IPS-18c (cell line): ENCODE results near the gene DPEP1.

Experiments used
- H3K4me3 ChIP-seq: 2 replicates; pipeline ENCODE4 v1.7.0; 2013; ENCODE audit warnings: low read depth, mild to moderate bottlenecking, low read length, moderate library complexity; ENCODE audit not compliant: insufficient read depth
- H3K9me3 ChIP-seq: one replicate; pipeline ENCODE4 v1.6.1; 2013; ENCODE audit warnings: mild to moderate bottlenecking, low read length, moderate library complexity; ENCODE audit not compliant: control insufficient read depth, insufficient read depth

Gene DPEP1

GRCh38 chr16:89589241-89589926, 24.1 kb upstream of the DPEP1 start:
- no peak overlapping the region for H3K4me3 ChIP-seq
- H3K9me3 ChIP-seq: no peaks in the 10 kb centered on the region

- no peak overlapping the region for H3K4me3 ChIP-seq
- H3K9me3 ChIP-seq: peaks cover 2% of the 10 kb centered on the region
Observed at GRCh38 chr16:89593841-89594240, 19.6 kb upstream of the DPEP1 start.

- H3K9me3 ChIP-seq: peaks cover 2% of the 10 kb centered on the region
- no peak overlapping the region for H3K4me3 ChIP-seq
Observed at GRCh38 chr16:89595330-89596060, 17.9 kb upstream of the DPEP1 start.

GRCh38 chr16:89596061-89596689, 17.3 kb upstream of the DPEP1 start:
- H3K9me3 ChIP-seq: peaks cover 2% of the 10 kb centered on the region
- H3K4me3 ChIP-seq: no peak overlapping the region

- H3K4me3 ChIP-seq: no peak overlapping the region
Observed at GRCh38 chr16:89596957-89597649, 16.3 kb upstream of the DPEP1 start.

GRCh38 chr16:89598199-89598598, 15.2 kb upstream of the DPEP1 start:
- Histone ChIP-seq H3K4me3 (no peak overlapping the region), H3K9me3 (peaks cover 4% of the 10 kb centered on the region)

More at GRCh38 chr16:89596957-89597649, 16.3 kb upstream of the DPEP1 start:
- peaks cover 4% of the 10 kb centered on the region for H3K9me3 ChIP-seq

GRCh38 chr16:89599451-89599858, 14.0 kb upstream of the DPEP1 start:
- Histone ChIP-seq H3K9me3 (peaks cover 4% of the 10 kb centered on the region), H3K4me3 (no peak overlapping the region)

- peaks cover 4% of the 10 kb centered on the region for H3K9me3 ChIP-seq
- H3K4me3 ChIP-seq: no peak overlapping the region
Observed at GRCh38 chr16:89599902-89600301, 13.5 kb upstream of the DPEP1 start.

GRCh38 chr16:89600427-89600826, 13.0 kb upstream of the DPEP1 start:
- peaks cover 2% of the 10 kb centered on the region for H3K9me3 ChIP-seq
- H3K4me3 ChIP-seq: no peak overlapping the region

GRCh38 chr16:89600956-89601355, 12.5 kb upstream of the DPEP1 start:
- Histone ChIP-seq H3K9me3 (peaks cover 2% of the 10 kb centered on the region), H3K4me3 (no peak overlapping the region)

- no peak overlapping the region for H3K4me3 ChIP-seq
- peaks cover 2% of the 10 kb centered on the region for H3K9me3 ChIP-seq
Observed at GRCh38 chr16:89601906-89602272, 11.6 kb upstream of the DPEP1 start.

- H3K4me3 ChIP-seq: no peak overlapping the region
- H3K9me3 ChIP-seq: peaks cover 2% of the 10 kb centered on the region
Observed at GRCh38 chr16:89602273-89602951, 11.0 kb upstream of the DPEP1 start.

- H3K9me3 ChIP-seq: peaks cover 2% of the 10 kb centered on the region
- no peak overlapping the region for H3K4me3 ChIP-seq
Observed at GRCh38 chr16:89602952-89603590, 10.4 kb upstream of the DPEP1 start.

- Histone ChIP-seq H3K4me3 (no peak overlapping the region), H3K9me3 (peaks cover 2% of the 10 kb centered on the region)
Observed at GRCh38 chr16:89604764-89605163, 8.7 kb upstream of the DPEP1 start.

GRCh38 chr16:89605186-89605970, 8.1 kb upstream of the DPEP1 start:
- no peak overlapping the region for H3K4me3 ChIP-seq
- peaks cover 2% of the 10 kb centered on the region for H3K9me3 ChIP-seq

- peaks cover 2% of the 10 kb centered on the region for H3K9me3 ChIP-seq
- H3K4me3 ChIP-seq: no peak overlapping the region
Observed at GRCh38 chr16:89606006-89606405, 7.4 kb upstream of the DPEP1 start.
